Common myeloid progenitor, CD34-positive (primary cell): ENCODE results near the gene BACH2.

ENCODE experiments used
- CTCF ChIA-PET: fragments of 350-600 bp; sonication (Branson Sonifier 250); formaldehyde crosslinking; loops from one replicate; lab custom pipeline; 2021; ENCODE audit warnings: antibody characterized with exemption; lab: Charles Lee
- POLR2A ChIA-PET: fragments of 350-600 bp; sonication (Branson Sonifier 250); formaldehyde crosslinking; loops from one replicate; lab custom pipeline; 2021; ENCODE audit warnings: antibody characterized with exemption; lab: Charles Lee
- DNase-seq, 3 donors: peaks; one replicate each; pipeline versions ENCODE4 v3.0.0 to v3.0.0-alpha.2; 2013
- H3K27ac ChIP-seq, 2 experiments: 1 replicate in 1 of 2; 2 replicates in 1 of 2; pipeline ENCODE4 v1.7.0; 2013; ENCODE audit warnings: inconsistent platforms in 2 of 2, low read length in 2 of 2, mild to moderate bottlenecking in 2 of 2, low read depth in 1 of 2, moderate library complexity in 1 of 2; ENCODE audit not compliant: severe bottlenecking in 2 of 2, insufficient read depth in 1 of 2, poor library complexity in 1 of 2
- H3K27me3 ChIP-seq, 5 experiments: replicated peaks in 2 of 5; 1 replicate in 3 of 5; 2 replicates in 2 of 5; pipeline versions ENCODE4 v1.6.1 to v1.7.0; 2013; ENCODE audit warnings: low read length in 4 of 5, mild to moderate bottlenecking in 2 of 5, moderate library complexity in 2 of 5, inconsistent platforms in 1 of 5; ENCODE audit not compliant: insufficient read depth in 5 of 5, control insufficient read depth in 4 of 5
- H3K36me3 ChIP-seq, 4 experiments: 1 replicate in 2 of 4; 2 replicates in 2 of 4; pipeline versions ENCODE4 v1.6.1 to v1.7.0; 2013; ENCODE audit warnings: low read length in 3 of 4, control low read depth in 1 of 4, mild to moderate bottlenecking in 1 of 4; ENCODE audit not compliant: control insufficient read depth in 4 of 4, insufficient read depth in 4 of 4
- H3K4me1 ChIP-seq, 4 experiments: 1 replicate in 3 of 4; 2 replicates in 1 of 4; pipeline versions ENCODE4 v1.6.1 to v1.7.1; 2013; ENCODE audit warnings: low read length in 3 of 4, mild to moderate bottlenecking in 3 of 4, control low read depth in 1 of 4, inconsistent platforms in 1 of 4, moderate library complexity in 1 of 4; ENCODE audit not compliant: control insufficient read depth in 4 of 4, insufficient read depth in 4 of 4; ENCODE audit errors: control extremely low read depth in 1 of 4
- H3K4me3 ChIP-seq, 7 experiments: 1 replicate in 4 of 7; 2 replicates in 3 of 7; pipeline versions ENCODE4 v1.5.1 to v1.7.0; 2013; ENCODE audit warnings: mild to moderate bottlenecking in 7 of 7, low read length in 6 of 7, moderate library complexity in 6 of 7, inconsistent platforms in 2 of 7, low read depth in 2 of 7, control low read depth in 1 of 7; ENCODE audit not compliant: insufficient read depth in 4 of 7, control insufficient read depth in 1 of 7; ENCODE audit errors: extremely low read depth in 1 of 7
- H3K9me3 ChIP-seq, 5 experiments: 1 replicate in 4 of 5; 2 replicates in 1 of 5; pipeline versions ENCODE4 v1.6.1 to v1.7.1; 2013; ENCODE audit warnings: low read length in 4 of 5, mild to moderate bottlenecking in 2 of 5, inconsistent platforms in 1 of 5, low read depth in 1 of 5, moderate library complexity in 1 of 5; ENCODE audit not compliant: control insufficient read depth in 4 of 5, insufficient read depth in 2 of 5; ENCODE audit errors: control extremely low read depth in 1 of 5
- WGBS: methylation state at CpG from one replicate; pipeline ENCODE4 v1.1.5; 2013; ENCODE audit not compliant: insufficient coverage; 5-methylcytosine and 5-hydroxymethylcytosine counted together

The BACH2 gene

GRCh38 chr6:90329386-90330077 lies 32.9 kb upstream of the BACH2 start:
- CTCF ChIA-PET, result interaction anchor here (1.2 kb wide), 1 partner anchor 63 kb away, joined by 3 read pairs; no protein-coding TSS in a partner anchor
- POLR2A ChIA-PET, result no interaction called here
- Histone ChIP-seq H3K9me3 (peaks cover 0 to 3% (median 0%) of the 10 kb centered on the region in 5 experiments), H3K4me1 (no peaks in the 10 kb centered on the region), H3K27ac (no peak overlapping the region), H3K4me3 (no peak overlapping the region), H3K36me3 (no peaks in the 10 kb centered on the region), H3K27me3 (no peaks in the 10 kb centered on the region)
- DNase-seq, result no peak
- 100% methylated on average over 1 of the region's 2 CpGs for WGBS

- no peaks in the 10 kb centered on the region for H3K4me1 ChIP-seq
- H3K27me3 ChIP-seq, result no peaks in the 10 kb centered on the region
- no peak overlapping the region for H3K4me3 ChIP-seq
- no peak for DNase-seq
- WGBS, result no CpG with 5 or more reads among the region's 1 CpG
- no peaks in the 10 kb centered on the region for H3K36me3 ChIP-seq
- POLR2A ChIA-PET, result no interaction called here
- CTCF ChIA-PET, result interaction anchor here (1.2 kb wide), 1 partner anchor 64 kb away, joined by 3 read pairs; no protein-coding TSS in a partner anchor
- H3K27ac ChIP-seq, result no peak overlapping the region
- no peaks in the 10 kb centered on the region for H3K9me3 ChIP-seq
These were observed 31.4 kb upstream of the BACH2 start for GRCh38 chr6:90328004-90328403.

GRCh38 chr6:90326404-90327057 lies 29.9 kb upstream of the BACH2 start:
- no peak for DNase-seq
- Histone ChIP-seq H3K36me3 (no peaks in the 10 kb centered on the region), H3K4me3 (no peak overlapping the region), H3K27me3 (no peaks in the 10 kb centered on the region), H3K4me1 (no peaks in the 10 kb centered on the region), H3K9me3 (no peaks in the 10 kb centered on the region), H3K27ac (no peak overlapping the region)
- ChIA-PET CTCF (no interaction called here), POLR2A (no interaction called here)
- 100% methylated on average over 2 of the region's 3 CpGs for WGBS

GRCh38 chr6:90323706-90324105 lies 27.1 kb upstream of the BACH2 start:
- H3K27ac ChIP-seq, result no peak overlapping the region
- CTCF ChIA-PET, result no interaction called here
- POLR2A ChIA-PET, result no interaction called here
- no peaks in the 10 kb centered on the region for H3K27me3 ChIP-seq
- no peaks in the 10 kb centered on the region for H3K9me3 ChIP-seq
- H3K4me1 ChIP-seq, result no peaks in the 10 kb centered on the region
- 98% methylated on average over 5 of the region's 6 CpGs for WGBS
- DNase-seq, result no peak
- no peak overlapping the region for H3K4me3 ChIP-seq
- no peaks in the 10 kb centered on the region for H3K36me3 ChIP-seq

GRCh38 chr6:90322976-90323474 lies 26.4 kb upstream of the BACH2 start:
- POLR2A ChIA-PET, result no interaction called here
- DNase-seq, result no peak
- WGBS, result 91% methylated on average over 3 of the region's 3 CpGs
- no peaks in the 10 kb centered on the region for H3K36me3 ChIP-seq
- H3K9me3 ChIP-seq, result no peaks in the 10 kb centered on the region
- H3K4me1 ChIP-seq, result no peaks in the 10 kb centered on the region
- CTCF ChIA-PET, result no interaction called here
- H3K27me3 ChIP-seq, result no peaks in the 10 kb centered on the region
- H3K27ac ChIP-seq, result no peak overlapping the region
- H3K4me3 ChIP-seq, result no peak overlapping the region

- POLR2A ChIA-PET, result no interaction called here
- CTCF ChIA-PET, result interaction anchor here (1.0 kb wide), 1 partner anchor 72 kb away, joined by 3 read pairs; no protein-coding TSS in a partner anchor
These were observed 23.5 kb upstream of the BACH2 start for GRCh38 chr6:90319979-90320685.

More at GRCh38 chr6:90319979-90320685, 23.5 kb upstream of the BACH2 start:
- DNase-seq, result no peak
- no peaks in the 10 kb centered on the region for H3K9me3 ChIP-seq
- H3K4me1 ChIP-seq, result no peaks in the 10 kb centered on the region
- 96% methylated on average over 3 of the region's 6 CpGs for WGBS
- no peak overlapping the region for H3K27ac ChIP-seq
- no peak overlapping the region for H3K4me3 ChIP-seq
- no peaks in the 10 kb centered on the region for H3K27me3 ChIP-seq
- H3K36me3 ChIP-seq, result no peaks in the 10 kb centered on the region
